ENCODE data around the gene MRFAP1L1. TPM values are rescaled to one million over a fixed set of nuclear protein-coding genes. Genes with fewer than 3 reads are reported as not detected.
A peak's percentile ranks its signal among the peaks of the same experiment; 100 is the strongest.
"Not testable (repeated sequence)": the region's sequence is repeated elsewhere in the genome, so short reads cannot be mapped to it uniquely, and the experiment has no call there.

The MRFAP1L1 gene
- 61.1 and 61.8 TPM in 2 replicates for total RNA-seq (2014; rRNA removed)
- polyA plus RNA-seq (2012), result 34.8 TPM

GRCh38 chr4:6709230-6710114, at the start of gene MRFAP1L1:
MRFAP1L1 (minus strand) TSS chr4:6709865; CDS start chr4:6709629, 236 bp downstream.
- DNase-seq (ENCODE audit: low read depth), result peak; percentile 96

GRCh38 chr4:6758728-6759127, 49.1 kb upstream of the MRFAP1L1 start:
- no peak for DNase-seq (ENCODE audit: low read depth)

- not testable (repeated sequence) for DNase-seq (ENCODE audit: low read depth)
Observed at GRCh38 chr4:6756345-6756744, 46.7 kb upstream of the MRFAP1L1 start.

GRCh38 chr4:6755088-6755753, 45.6 kb upstream of the MRFAP1L1 start:
- no peak for DNase-seq (ENCODE audit: low read depth)

- no peak for DNase-seq (ENCODE audit: low read depth)
Observed at GRCh38 chr4:6754481-6755087, 44.9 kb upstream of the MRFAP1L1 start.

GRCh38 chr4:6753891-6754290, 44.2 kb upstream of the MRFAP1L1 start:
- DNase-seq (ENCODE audit: low read depth), result no peak

- DNase-seq (ENCODE audit: low read depth), result no peak
Observed at GRCh38 chr4:6753103-6753560, 43.5 kb upstream of the MRFAP1L1 start.

- DNase-seq (ENCODE audit: low read depth), result no peak
Observed at GRCh38 chr4:6752486-6752829, 42.8 kb upstream of the MRFAP1L1 start.

- DNase-seq (ENCODE audit: low read depth), result no peak
Observed at GRCh38 chr4:6751611-6752485, 42.2 kb upstream of the MRFAP1L1 start.

GRCh38 chr4:6750286-6751221, 40.9 kb upstream of the MRFAP1L1 start:
- DNase-seq (ENCODE audit: low read depth), result no peak

- peak; percentile 75 for DNase-seq (ENCODE audit: low read depth)
Observed at GRCh38 chr4:6749340-6750171, 39.9 kb upstream of the MRFAP1L1 start.

GRCh38 chr4:6748286-6748685, 38.6 kb upstream of the MRFAP1L1 start:
- DNase-seq (ENCODE audit: low read depth), result no peak

GRCh38 chr4:6747294-6748051, 37.8 kb upstream of the MRFAP1L1 start:
- DNase-seq (ENCODE audit: low read depth), result no peak

- DNase-seq (ENCODE audit: low read depth), result no peak
Observed at GRCh38 chr4:6746721-6747293, 37.1 kb upstream of the MRFAP1L1 start.

GRCh38 chr4:6742989-6743388, 33.3 kb upstream of the MRFAP1L1 start:
- DNase-seq (ENCODE audit: low read depth), result no peak

- no peak for DNase-seq (ENCODE audit: low read depth)
Observed at GRCh38 chr4:6742507-6742906, 32.8 kb upstream of the MRFAP1L1 start.

GRCh38 chr4:6740347-6740746, 30.7 kb upstream of the MRFAP1L1 start:
- DNase-seq (ENCODE audit: low read depth), result no peak

GRCh38 chr4:6739920-6740319, 30.3 kb upstream of the MRFAP1L1 start:
- no peak for DNase-seq (ENCODE audit: low read depth)

All from LHCN-M2 (cell line).